SU-DHL-6 (cell line): Measurements from ENCODE around the gene MAPK14.

Source experiments
- H2AFZ ChIP-seq: fragments of 200-600 bp; sonication (generic); 2 replicates; pipeline ENCODE4 v1.6.1; 2014; ENCODE audit warnings: low read depth, mild to moderate bottlenecking, moderate library complexity, mixed read lengths, antibody characterized with exemption, low read length; ENCODE audit not compliant: severe bottlenecking
- H3F3A ChIP-seq: fragments of 200-600 bp; shearing (Covaris generic); 2 replicates; pipeline ENCODE4 v1.6.0; 2016; ENCODE audit warnings: antibody characterized with exemption, mild to moderate bottlenecking; ENCODE audit not compliant: insufficient read depth
- H3K27ac ChIP-seq: fragments of 200-600 bp; sonication (generic); 2 replicates; pipeline ENCODE4 v1.5.1; 2016; ENCODE audit warnings: low read depth, mild to moderate bottlenecking, low read length, moderate library complexity, mixed read lengths
- H3K27me3 ChIP-seq: fragments of 200-600 bp; sonication (generic), shearing (Covaris generic); 2 replicates; pipeline ENCODE4 v1.6.0; 2014; ENCODE audit warnings: mild to moderate bottlenecking, low read length
- H3K36me3 ChIP-seq: fragments of 200-600 bp; sonication (generic); 2 replicates; pipeline ENCODE4 v1.6.1; 2014; ENCODE audit warnings: mild to moderate bottlenecking, low read length, mixed read lengths
- H3K4me2 ChIP-seq: fragments of 300-600, 200-600 bp; shearing (Covaris generic), sonication (generic); 2 replicates; pipeline ENCODE4 v1.6.0; 2014; ENCODE audit warnings: low read length, low read depth, mild to moderate bottlenecking; ENCODE audit not compliant: poor library complexity, severe bottlenecking
- H3K4me3 ChIP-seq: fragments of 200-600 bp; sonication (generic); 2 replicates; pipeline ENCODE4 v1.5.1; 2014; ENCODE audit warnings: antibody characterized with exemption, low read length, mild to moderate bottlenecking, mixed read lengths; ENCODE audit not compliant: insufficient read depth, poor library complexity, severe bottlenecking
- H3K79me2 ChIP-seq: fragments of 200-600 bp; sonication (generic); 2 replicates; pipeline ENCODE4 v1.6.1; 2014; ENCODE audit warnings: mild to moderate bottlenecking, low read length, moderate library complexity; ENCODE audit not compliant: insufficient read depth
- H3K9ac ChIP-seq: fragments of 200-600 bp; sonication (generic); 2 replicates; pipeline ENCODE4 v1.7.0; 2014; ENCODE audit warnings: mild to moderate bottlenecking, low read length
- H3K9me2 ChIP-seq: fragments of 200-600 bp; sonication (generic); replicated peaks from 2 replicates; pipeline ENCODE4 v1.6.1; 2014; ENCODE audit warnings: low read length; ENCODE audit not compliant: insufficient read depth
- H3K9me3 ChIP-seq: fragments of 200-600 bp; sonication (generic); 2 replicates; pipeline ENCODE4 v1.6.1; 2014; ENCODE audit warnings: low read length, mixed read lengths; ENCODE audit not compliant: insufficient read depth
- H4K20me1 ChIP-seq: fragments of 200-600 bp; sonication (generic); 2 replicates; pipeline ENCODE4 v1.6.1; 2014; ENCODE audit warnings: low read depth, mild to moderate bottlenecking, antibody characterized with exemption, low read length, moderate library complexity, mixed read lengths
- CTCF ChIP-seq: fragments of 200-600 bp; sonication (generic); IDR thresholded peaks from one replicate; pipeline ENCODE4 v1.5.1; 2017; ENCODE audit warnings: antibody characterized with exemption, mild to moderate bottlenecking, low read length, moderate library complexity; ENCODE audit not compliant: insufficient read depth, poor library complexity, severe bottlenecking
- EZH2phosphoT487 ChIP-seq: fragments of 200-600 bp; sonication (generic), shearing (Covaris generic); conservative IDR thresholded peaks from 2 replicates; pipeline ENCODE4 v1.6.1; 2018; ENCODE audit warnings: mild to moderate bottlenecking, antibody characterized with exemption, low read length, moderate library complexity, mixed read lengths

The MAPK14 gene

GRCh38 chr6:36139991-36140710, 112.5 kb downstream of the MAPK14 start:
- Histone ChIP-seq H4K20me1 (no peaks in the 10 kb centered on the region), H3K4me3 (no peak overlapping the region), H2AFZ (no peak overlapping the region), H3K27me3 (no peaks in the 10 kb centered on the region), H3F3A (no peaks in the 10 kb centered on the region), H3K4me2 (no peak overlapping the region), H3K9me3 (no peaks in the 10 kb centered on the region), H3K36me3 (no peaks in the 10 kb centered on the region), H3K27ac (no peak overlapping the region), H3K9ac (no peak overlapping the region), H3K9me2 (no peaks in the 10 kb centered on the region), H3K79me2 (no peaks in the 10 kb centered on the region)
- TF ChIP-seq CTCF (no peak), EZH2phosphoT487 (no peak)

DNA sequence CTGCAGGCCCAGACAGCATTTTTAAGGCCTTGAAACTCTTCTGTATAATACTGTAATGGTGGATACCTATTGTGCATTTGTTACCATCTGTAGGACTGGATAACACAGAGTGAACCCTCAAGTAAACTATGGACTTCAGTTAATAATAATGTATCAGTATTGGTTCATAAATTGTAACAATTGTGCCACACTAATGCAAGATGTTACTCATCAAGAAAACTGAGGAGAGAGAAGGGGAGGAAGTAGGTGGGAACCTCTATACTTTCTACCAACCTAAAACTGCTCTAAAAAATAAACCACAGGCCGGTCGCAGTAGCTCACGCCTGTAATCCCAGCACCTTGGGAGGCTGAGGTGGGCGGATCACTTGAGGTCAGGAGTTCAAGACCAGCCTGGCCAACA, 113.5 kb downstream of the MAPK14 start:
- TF ChIP-seq CTCF = no peak
- no peak for TF ChIP-seq EZH2phosphoT487

GRCh38 chr6:36141961-36142360, 114.4 kb downstream of the MAPK14 start:
- Histone ChIP-seq H3K4me2 (no peak overlapping the region), H3K9me2 (no peaks in the 10 kb centered on the region), H3K27me3 (no peaks in the 10 kb centered on the region), H2AFZ (no peak overlapping the region), H3K36me3 (no peaks in the 10 kb centered on the region), H3K9ac (no peak overlapping the region), H3K9me3 (no peaks in the 10 kb centered on the region), H3K4me3 (no peak overlapping the region), H3K79me2 (no peaks in the 10 kb centered on the region), H4K20me1 (no peaks in the 10 kb centered on the region), H3K27ac (no peak overlapping the region), H3F3A (no peaks in the 10 kb centered on the region)
- no peak for TF ChIP-seq CTCF
- TF ChIP-seq EZH2phosphoT487 = no peak

More for the DNA sequence above, 113.5 kb downstream of the MAPK14 start:
- Histone ChIP-seq H3K4me2 (no peak overlapping the region), H3K9me3 (no peaks in the 10 kb centered on the region), H4K20me1 (no peaks in the 10 kb centered on the region), H3K27me3 (no peaks in the 10 kb centered on the region), H3K27ac (no peak overlapping the region), H3K36me3 (no peaks in the 10 kb centered on the region), H2AFZ (no peak overlapping the region), H3K4me3 (no peak overlapping the region), H3K9me2 (no peaks in the 10 kb centered on the region), H3K9ac (no peak overlapping the region), H3F3A (no peaks in the 10 kb centered on the region), H3K79me2 (no peaks in the 10 kb centered on the region)
